Superior temporal gyrus (tissue), 1 donor: ENCODE measurements around the gene IGFBP6.
"Not testable (repeated sequence)": the region's sequence is repeated elsewhere in the genome, so short reads cannot be mapped to it uniquely, and the experiment has no call there.

Experiments used
- DNase-seq: peaks from one replicate; pipeline ENCODE4 v3.0.0-alpha.2; 2016; ENCODE audit errors: extremely low spot score

IGFBP6 gene

DNA sequence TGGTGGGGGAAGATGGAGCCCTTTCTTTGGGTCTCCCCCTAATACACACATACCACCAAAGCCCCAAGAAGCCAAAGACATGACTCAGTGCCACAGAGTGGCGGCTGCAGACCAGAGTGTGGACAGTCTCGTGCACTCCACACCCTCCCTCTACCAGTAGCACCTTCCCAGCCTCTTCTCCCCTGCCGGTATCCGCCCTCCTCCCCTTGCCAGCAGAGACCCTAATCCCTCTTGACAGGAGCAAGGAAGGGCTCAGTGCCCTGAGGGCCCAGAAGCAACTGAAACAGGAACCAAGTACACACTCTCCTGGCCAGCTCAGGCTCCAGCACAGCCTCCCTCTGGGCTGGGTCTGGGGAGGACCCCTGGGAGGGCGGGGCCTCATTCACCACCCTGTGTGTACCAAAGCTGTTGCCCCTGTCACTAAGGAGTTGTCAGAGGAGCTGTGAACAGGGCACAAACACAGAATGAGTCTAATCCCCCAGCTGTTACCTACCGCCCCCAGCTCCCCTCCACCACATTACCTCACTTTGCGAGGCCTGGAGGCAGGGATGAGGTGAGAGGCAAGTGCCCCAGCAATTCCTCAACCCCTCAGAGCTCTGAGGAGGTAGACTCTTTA is 26.5 kb upstream of the IGFBP6 start:
- no peak for DNase-seq

- no peak for DNase-seq
Measured at GRCh38 chr12:53071591-53072551, 25.6 kb upstream of the IGFBP6 start.

- no peak for DNase-seq
Measured at GRCh38 chr12:53073881-53074280, 23.6 kb upstream of the IGFBP6 start.

GRCh38 chr12:53074283-53074998 is 23.0 kb upstream of the IGFBP6 start:
- DNase-seq = no peak

DNA sequence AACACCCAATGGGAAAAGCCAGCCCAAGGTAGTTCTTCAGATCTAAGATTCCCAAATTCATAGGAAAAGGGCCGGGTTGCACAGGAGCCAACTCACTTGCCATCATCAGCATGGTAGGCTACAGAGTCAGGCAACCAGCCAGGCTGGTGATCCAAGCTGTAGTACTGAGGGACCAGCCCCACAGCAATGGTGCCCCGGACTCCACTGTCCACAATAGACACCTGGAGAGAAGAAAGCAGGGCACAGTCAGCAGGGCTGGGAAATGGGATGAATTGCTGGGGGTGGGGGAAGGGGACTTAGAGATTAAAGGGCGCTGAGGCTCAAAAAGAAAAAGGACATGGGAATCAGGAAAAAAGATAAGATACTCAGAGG is 22.5 kb upstream of the IGFBP6 start:
- DNase-seq = no peak

GRCh38 chr12:53076461-53076860 is 21.0 kb upstream of the IGFBP6 start:
- DNase-seq = no peak

DNA sequence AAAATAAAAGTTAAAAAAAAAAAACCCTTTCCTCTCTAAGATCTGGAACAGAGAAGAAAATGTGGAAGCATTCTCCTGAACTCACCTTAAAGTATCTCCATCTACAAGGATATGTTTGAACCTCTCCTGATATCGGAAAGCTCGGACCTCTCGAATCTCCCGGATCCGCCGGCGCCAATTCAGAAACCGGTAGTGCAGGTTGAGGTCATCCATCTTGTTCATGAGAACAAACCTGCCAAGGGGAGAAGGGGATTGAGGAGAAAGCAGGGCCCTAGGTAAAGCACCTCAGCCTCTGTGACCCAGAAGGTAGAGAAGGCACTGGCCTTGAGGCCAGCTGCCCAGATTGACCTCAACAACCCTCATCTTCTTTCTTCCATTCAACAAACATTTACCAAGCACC is 20.4 kb upstream of the IGFBP6 start:
- DNase-seq = no peak

DNA sequence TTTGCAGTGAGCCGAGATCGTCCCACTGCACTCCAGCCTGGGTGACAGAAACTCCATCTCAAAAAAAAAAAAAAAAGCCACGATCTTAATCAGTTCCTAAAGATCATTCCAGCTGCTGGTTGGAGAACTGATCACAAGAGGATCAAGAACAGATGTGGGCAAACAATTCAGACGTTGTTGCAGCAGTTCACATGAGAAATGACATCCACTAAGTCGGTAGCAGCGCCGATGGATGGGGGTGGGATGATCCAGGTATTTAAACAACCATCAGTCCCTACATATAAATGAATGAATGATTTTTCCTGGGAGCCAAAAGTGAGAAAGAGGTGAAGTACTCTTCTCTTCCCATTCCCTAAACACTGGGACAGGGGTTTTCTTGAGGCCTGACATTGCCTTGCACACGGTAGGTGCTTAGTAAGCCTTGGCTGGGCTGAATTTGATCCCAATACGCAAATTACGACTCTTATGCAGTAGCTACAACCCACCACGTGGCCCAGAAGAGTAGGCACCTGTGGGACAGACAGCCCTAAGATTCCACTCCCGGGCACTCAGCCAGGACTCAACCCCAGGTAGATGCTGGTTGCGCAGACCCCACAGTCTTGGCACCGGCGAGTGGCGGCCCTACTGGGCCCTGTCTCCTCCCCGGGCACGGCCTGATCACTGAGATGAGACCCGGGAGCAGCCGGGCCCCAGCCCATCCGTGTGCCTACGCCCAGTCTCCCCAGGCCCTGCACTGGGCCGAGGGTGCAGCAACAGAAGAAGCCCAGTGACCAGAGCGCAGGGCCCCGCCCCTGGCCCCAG is 18.8 kb upstream of the IGFBP6 start:
- peak; percentile 41 for DNase-seq

- peak; percentile 98 for DNase-seq
Measured at GRCh38 chr12:53079226-53080117, 18.0 kb upstream of the IGFBP6 start, which contains the start of gene SPRYD3. SPRYD3 (minus strand) TSS chr12:53079390; CDS start chr12:53079333, 57 bp downstream.

DNA sequence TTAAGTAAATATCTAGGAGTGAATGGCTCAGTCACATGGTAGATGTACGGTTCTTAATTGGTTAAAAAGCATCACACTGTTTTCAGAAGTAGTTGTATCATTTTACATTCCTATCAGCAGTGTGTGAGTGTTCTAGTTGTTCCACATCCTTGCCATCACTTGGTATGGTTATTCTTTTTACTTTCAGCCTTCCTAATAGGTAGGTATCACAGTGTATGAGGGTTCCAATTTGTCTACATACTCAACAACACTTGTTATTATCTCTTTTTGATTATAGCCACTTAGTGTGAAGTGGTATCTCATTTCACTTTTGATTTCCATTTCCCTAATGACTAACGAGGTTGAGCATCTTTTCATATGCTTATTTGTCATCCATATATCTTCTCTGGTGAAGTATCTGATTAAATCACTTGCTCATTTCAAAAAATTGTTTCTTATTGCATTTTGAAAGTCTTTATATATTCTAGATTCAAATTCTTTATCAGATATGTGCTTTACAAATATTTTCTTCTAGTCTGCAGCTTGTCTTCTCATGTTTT is 14.8 kb upstream of the IGFBP6 start:
- DNase-seq = no peak

GRCh38 chr12:53086361-53086760 is 11.1 kb upstream of the IGFBP6 start:
- no peak for DNase-seq

DNA sequence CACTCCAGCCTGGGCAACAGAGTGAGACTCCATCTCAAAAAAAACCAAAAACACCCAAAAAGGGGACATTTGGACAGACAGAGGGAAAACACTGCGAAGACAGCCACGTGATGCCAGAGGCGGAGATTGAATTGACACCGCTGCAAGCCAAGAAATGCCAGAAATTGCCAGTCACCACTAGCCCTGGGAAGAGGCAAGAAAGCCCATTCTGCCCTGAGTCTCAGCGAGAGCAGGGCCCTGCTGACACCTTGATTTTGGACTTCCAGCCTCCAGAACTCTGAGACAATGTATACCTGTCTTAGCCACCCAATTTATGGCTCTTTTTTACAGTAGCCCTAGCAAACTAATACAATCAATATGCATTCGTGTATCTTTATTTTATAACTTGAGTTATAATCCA is 7.4 kb upstream of the IGFBP6 start:
- no peak for DNase-seq

DNA sequence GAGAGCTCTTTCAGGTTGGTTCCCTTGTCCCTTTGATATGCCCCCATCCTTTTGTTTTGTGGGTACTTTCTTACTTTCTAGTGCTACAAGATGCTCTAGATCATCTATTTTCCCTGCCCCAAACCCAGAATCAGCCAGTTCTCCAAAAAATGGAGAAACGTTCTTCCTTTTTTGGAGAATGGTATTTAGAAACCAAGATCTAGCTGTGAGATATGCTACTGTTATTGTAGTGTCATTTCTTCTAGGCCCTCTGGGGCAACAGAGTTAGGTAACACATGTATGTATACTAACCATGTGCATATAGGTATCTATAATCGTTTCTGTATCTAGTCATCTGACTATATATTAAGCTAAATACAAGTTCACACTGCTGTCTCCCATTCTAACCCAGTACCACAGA is 6.9 kb upstream of the IGFBP6 start:
- DNase-seq = no peak

DNA sequence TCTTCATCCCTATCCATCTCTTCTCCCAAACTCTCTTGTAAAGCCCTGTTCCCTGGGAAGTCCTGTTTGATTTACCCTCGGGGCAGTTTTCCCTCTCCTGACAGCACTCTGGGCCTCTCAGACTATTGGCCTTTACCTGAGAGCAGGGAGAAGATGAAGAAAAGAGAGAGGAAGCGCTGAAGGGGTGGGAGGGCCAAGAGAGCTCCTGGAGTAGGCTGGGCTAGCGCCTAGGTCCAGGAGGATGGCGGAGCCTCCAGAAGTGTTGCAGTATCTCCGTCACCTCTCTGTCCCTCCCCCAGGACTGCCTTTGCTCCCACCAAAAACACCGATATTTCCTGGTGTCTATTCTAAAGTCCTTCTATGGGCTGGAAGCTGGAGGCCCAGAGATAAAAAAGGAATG is 5.7 kb upstream of the IGFBP6 start:
- DNase-seq = no peak

GRCh38 chr12:53093777-53094393 is 3.6 kb upstream of the IGFBP6 start:
- no peak for DNase-seq

- DNase-seq = no peak
Measured at GRCh38 chr12:53094394-53094787, 3.1 kb upstream of the IGFBP6 start.

DNA sequence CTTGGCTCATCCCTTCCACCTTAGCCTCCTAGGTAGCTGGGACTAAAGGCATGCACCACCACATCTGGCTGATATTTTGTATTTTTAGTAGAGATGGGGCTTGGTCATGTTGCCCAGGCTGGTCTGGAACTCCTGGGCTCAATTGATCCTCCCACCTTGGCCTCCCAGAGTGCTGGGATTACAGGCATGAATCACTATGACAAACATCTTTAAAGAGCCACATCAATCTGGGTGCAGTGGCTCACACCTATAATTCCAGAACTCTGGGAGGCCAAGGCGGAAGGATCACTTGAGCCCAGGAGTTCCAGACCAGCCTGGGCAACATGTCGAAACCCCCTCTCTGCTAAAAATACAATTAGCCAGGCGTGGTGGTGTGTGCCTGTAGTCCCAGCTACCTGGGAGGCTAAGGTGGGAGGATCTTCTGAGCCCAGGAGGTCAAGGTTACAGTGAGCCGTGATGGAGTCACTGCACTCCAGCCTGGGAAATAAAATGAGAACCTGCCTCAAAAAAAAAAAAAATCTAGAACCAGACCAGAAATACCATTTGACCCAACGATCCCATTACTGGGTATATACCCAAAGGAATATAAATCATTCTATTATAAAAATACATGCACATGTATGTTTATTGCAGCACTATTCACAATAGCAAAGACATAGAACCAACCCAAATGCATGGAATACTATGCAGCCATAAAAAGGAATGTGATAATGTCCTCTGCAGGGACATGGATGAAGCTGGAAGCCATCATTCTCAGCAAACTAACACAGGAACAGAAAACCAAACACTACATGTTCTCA is 2.5 kb upstream of the IGFBP6 start:
- not testable (repeated sequence) for DNase-seq

DNA sequence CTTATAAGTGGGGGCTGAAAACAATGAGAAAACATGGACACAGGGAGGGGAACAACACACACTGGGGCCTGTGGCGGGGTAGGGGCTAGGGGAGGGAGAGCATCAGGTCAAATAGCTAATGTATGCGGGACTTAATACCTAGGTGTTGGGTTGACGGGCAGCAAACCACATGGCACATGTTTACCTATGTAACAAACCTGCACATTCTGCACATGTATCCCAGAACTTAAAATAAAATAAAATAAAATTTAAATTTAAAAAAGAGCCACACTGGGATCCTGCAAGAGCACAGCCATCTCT is 1.9 kb upstream of the IGFBP6 start:
- DNase-seq = not testable (repeated sequence)

DNA sequence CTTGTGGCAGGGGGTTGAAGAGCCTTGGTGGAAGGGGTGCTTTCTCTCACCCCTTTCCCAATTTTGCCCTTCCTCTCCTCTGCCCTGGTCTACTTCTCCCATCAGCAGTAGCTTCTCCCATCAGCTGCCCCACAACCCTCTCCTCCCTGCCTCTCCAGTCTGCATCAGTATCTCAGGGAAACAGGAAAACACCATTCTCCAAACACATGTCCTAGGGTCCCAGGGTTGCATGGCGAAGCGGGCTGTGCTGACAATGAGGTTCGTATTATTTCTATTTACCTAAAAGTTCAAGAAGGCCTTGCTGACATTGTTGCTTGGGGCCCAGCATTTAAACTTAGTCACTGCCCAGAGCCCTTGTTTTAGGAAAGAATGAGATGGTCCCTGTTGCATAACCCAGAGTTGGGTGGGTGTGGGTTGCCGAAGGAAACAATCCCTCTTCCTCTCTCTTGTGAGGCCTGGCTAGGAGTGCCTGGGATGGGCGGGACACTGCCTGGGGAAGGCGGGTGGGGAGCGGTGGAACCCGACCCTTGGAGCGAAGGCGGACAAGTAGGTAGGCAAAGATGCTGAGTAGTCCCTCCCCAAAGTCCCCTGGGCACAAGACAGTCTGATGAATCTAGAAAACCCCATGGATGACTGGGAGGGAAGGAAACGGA is 1.3 kb upstream of the IGFBP6 start:
- peak; percentile 26 for DNase-seq
